ENCODE measurements around the gene MYH10. TPM values are rescaled to one million over a fixed set of nuclear protein-coding genes. Genes with fewer than 3 reads are reported as not detected.

MYH10 gene
- total and polyA plus RNA-seq, 8 donors: 1.8 to 104 (median 11.2) TPM

DNA sequence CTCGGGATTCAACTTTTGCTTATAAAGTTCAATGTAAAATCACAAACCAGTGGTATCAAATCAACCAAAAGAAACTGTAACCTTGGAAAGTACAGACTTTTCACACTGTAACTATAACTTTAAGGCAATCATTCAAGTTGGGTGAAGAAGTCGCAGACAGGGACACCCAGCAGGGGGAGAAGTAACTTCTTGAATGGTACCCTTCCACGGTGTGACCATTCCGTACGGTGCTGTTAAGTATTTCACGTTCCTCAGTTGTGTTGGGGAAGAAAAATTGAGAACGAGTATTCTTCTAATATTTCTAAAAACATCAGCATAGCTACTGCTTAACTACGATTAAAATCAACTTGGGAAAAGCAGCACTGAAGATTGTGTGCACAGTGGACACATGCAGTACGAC is 55.8 kb downstream of the MYH10 start:
- WGBS, 5 donors: 73 to 91% (median 82%) methylated on average over 9 of the region's 9 CpGs
- intact Hi-C loops (cut with DNase I; ENCODE audit: low total_unique reads): no loop called here
- no peaks in the 10 kb centered on the region for H3K27me3 ChIP-seq
- no peak overlapping the region for H3K4me3 ChIP-seq
- H3K36me3 ChIP-seq: no peaks in the 10 kb centered on the region
- no peak for TF ChIP-seq EP300 (IDR thresholded peaks at IDR 0.05)
- no peak for TF ChIP-seq POLR2AphosphoS5 (IDR thresholded peaks at IDR 0.05)
- no peak for TF ChIP-seq CTCF (IDR thresholded peaks at IDR 0.05)
- TF ChIP-seq POLR2A (IDR thresholded peaks at IDR 0.05): no peak
- no peak for DNase-seq
- no peaks in the 10 kb centered on the region for H3K4me1 ChIP-seq
- H3K27ac ChIP-seq: no peak overlapping the region
- no peaks in the 10 kb centered on the region for H3K9me3 ChIP-seq

DNA sequence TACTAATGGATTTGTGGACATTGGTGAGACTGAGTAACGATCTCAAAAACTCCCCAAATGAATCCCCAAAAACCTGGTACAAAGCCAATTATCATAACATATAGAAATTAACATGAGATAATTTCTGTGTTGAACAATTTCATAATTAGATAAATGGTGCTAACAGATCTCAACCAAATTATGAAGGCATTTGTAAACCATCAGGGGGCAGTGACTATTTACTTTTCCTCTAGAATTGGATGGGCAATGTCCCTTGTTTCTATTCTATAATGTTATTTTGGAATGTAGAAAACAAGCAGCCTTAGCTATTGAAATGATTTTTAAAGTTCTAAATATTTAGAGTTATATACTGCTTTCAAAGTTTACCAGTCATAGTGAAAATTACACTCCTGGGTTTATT is 57.8 kb downstream of the MYH10 start:
- Histone ChIP-seq H3K9me3 (no peaks in the 10 kb centered on the region), H3K36me3 (peaks cover 0 to 16% (median 3%) of the 10 kb centered on the region in 4 donors), H3K4me3 (no peak overlapping the region), H3K27me3 (no peaks in the 10 kb centered on the region), H3K27ac (no peak overlapping the region), H3K4me1 (no peaks in the 10 kb centered on the region)
- TF ChIP-seq EP300 (IDR thresholded peaks at IDR 0.05): no peak
- TF ChIP-seq CTCF (IDR thresholded peaks at IDR 0.05): no peak
- TF ChIP-seq POLR2A (IDR thresholded peaks at IDR 0.05): no peak
- no peak for TF ChIP-seq POLR2AphosphoS5 (IDR thresholded peaks at IDR 0.05)
- WGBS, 5 donors: 68 to 88% (median 83%) methylated on average over 1 of the region's 1 CpG
- intact Hi-C loops (cut with DNase I; ENCODE audit: low total_unique reads): no loop called here
- peak in 1 of 2 donors; percentile 37 for DNase-seq

DNA sequence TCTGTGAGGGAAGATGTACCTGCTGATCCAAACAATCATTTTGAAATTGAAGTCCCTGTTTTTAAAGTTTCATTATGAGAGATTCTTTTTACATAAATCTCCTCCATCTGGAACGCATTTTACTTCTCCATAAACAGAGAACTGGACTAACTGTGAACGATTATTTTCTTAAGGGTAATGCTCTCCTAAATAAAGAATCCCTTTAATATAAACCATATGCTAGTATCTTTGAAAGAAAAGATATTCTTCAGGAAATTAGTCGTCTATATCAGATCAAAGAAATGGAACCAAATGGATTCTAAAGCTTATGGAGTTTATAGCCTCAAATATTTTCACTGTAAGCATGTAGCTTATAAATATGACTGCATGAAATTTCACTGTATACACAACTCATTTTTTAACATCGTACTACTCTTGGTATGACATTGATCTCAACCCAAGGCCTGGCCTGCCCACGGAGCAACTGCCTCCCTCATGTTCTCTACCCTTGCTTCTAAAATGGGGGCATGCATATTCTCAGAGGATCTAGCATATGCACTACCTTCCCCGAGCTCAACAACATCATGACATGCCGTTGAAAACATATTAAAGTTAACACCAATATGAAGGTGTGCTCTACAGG is 66.4 kb downstream of the MYH10 start:
- Histone ChIP-seq H3K4me1 (peaks cover 0 to 14% (median 0%) of the 10 kb centered on the region in 4 donors), H3K27me3 (no peaks in the 10 kb centered on the region), H3K27ac (no peak overlapping the region), H3K4me3 (no peak overlapping the region), H3K36me3 (peaks cover 0 to 30% (median 3%) of the 10 kb centered on the region in 4 donors), H3K9me3 (no peaks in the 10 kb centered on the region)
- no peak for TF ChIP-seq POLR2A (IDR thresholded peaks at IDR 0.05)
- TF ChIP-seq EP300 (IDR thresholded peaks at IDR 0.05): no peak
- no peak for TF ChIP-seq CTCF (IDR thresholded peaks at IDR 0.05)
- TF ChIP-seq POLR2AphosphoS5 (IDR thresholded peaks at IDR 0.05): no peak
- WGBS, 5 donors: 65 to 75% (median 73%) methylated on average over 7 of the region's 7 CpGs
- intact Hi-C loops (cut with DNase I; ENCODE audit: low total_unique reads): no loop called here
- DNase-seq: no peak

DNA sequence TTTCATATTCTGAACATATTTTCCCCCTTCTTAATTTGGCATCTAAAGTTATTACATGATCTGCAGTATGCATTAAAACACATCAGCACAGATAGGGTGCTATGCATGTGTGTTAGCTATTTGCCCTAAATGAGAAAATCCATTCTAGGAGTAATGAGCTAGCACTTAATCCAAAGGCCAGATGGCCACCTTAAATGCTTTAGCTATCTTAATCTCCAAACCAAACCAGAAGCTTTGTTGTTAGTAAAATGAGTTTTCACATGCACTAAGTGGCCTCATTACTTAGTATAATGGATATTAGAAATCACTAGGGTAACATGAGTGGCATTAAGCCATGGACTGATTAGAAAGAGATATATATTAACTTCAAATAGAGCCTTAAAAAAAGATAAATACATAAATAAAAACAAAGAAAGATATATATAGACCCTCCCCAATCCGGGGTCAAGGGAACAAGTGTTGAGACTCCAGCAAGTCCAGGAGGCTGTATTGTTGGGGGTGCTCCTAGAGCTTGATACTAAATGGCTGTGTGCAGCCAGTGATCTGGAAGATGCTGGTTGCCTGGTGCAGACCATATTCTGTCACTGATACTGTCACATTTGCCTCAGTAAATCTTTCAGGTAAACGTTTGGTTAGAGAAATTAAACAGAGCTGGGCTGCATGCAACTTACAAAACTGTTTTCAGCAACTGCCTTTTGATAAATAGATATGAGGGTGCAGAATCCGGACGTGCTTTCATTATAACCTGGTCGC is 67.3 kb downstream of the MYH10 start:
- Histone ChIP-seq H3K36me3 (peaks cover 0 to 21% (median 0%) of the 10 kb centered on the region in 4 donors), H3K27ac (no peak overlapping the region), H3K4me3 (no peak overlapping the region), H3K4me1 (peaks cover 0 to 14% (median 0%) of the 10 kb centered on the region in 4 donors), H3K27me3 (no peaks in the 10 kb centered on the region), H3K9me3 (no peaks in the 10 kb centered on the region)
- TF ChIP-seq POLR2AphosphoS5 (IDR thresholded peaks at IDR 0.05): no peak
- WGBS, 5 donors: 72 to 80% (median 72%) methylated on average over 5 of the region's 5 CpGs
- intact Hi-C loops (cut with DNase I; ENCODE audit: low total_unique reads): no loop called here
- DNase-seq: peak in 1 of 2 donors; percentile 47

GRCh38 chr17:8558144-8558543 is 72.4 kb downstream of the MYH10 start:
- Histone ChIP-seq H3K27ac (no peak overlapping the region), H3K36me3 (peaks cover 0 to 11% (median 0%) of the 10 kb centered on the region in 4 donors), H3K9me3 (no peaks in the 10 kb centered on the region), H3K27me3 (no peaks in the 10 kb centered on the region), H3K4me3 (no peak overlapping the region), H3K4me1 (no peaks in the 10 kb centered on the region)
- 76 to 91% (median 88%) methylated on average over 1 of the region's 1 CpG for WGBS, 5 donors
- intact Hi-C loops (cut with DNase I; ENCODE audit: low total_unique reads): no loop called here
- no peak for DNase-seq
- no peak for TF ChIP-seq EP300 (IDR thresholded peaks at IDR 0.05)
- no peak for TF ChIP-seq CTCF (IDR thresholded peaks at IDR 0.05)
- no peak for TF ChIP-seq POLR2A (IDR thresholded peaks at IDR 0.05)
- no peak for TF ChIP-seq POLR2AphosphoS5 (IDR thresholded peaks at IDR 0.05)

Data from stomach (tissue), 9 donors.